WERI-Rb-1 (cell line): ENCODE data around the gene MYH7.

Experiments
- DNase-seq: peaks from one replicate; pipeline ENCODE4 v3.0.0-alpha.2; 2020
- H3K27ac ChIP-seq: fragments of 250-450 bp; sonication (Bioruptor Pico); 2 replicates; pipeline ENCODE4 v1.5.1; 2020; ENCODE audit warnings: mild to moderate bottlenecking, moderate library complexity
- H3K27me3 ChIP-seq: fragments of 250-450 bp; sonication (Bioruptor Pico); 2 replicates; pipeline ENCODE4 v1.5.1; 2021; ENCODE audit warnings: mild to moderate bottlenecking, low read depth, moderate library complexity; ENCODE audit not compliant: insufficient read depth, severe bottlenecking
- H3K36me3 ChIP-seq: fragments of 250-450 bp; sonication (Bioruptor Pico); 2 replicates; pipeline ENCODE4 v1.5.1; 2020; ENCODE audit warnings: mild to moderate bottlenecking, moderate library complexity
- H3K4me3 ChIP-seq: 2 replicates; pipeline ENCODE4 v1.5.1; 2011; ENCODE audit warnings: low read depth, mild to moderate bottlenecking, control low read depth, low read length
- H3K9me3 ChIP-seq: fragments of 250-450 bp; sonication (Bioruptor Pico); 2 replicates; pipeline ENCODE4 v1.5.1; 2021; ENCODE audit warnings: mild to moderate bottlenecking, moderate library complexity; ENCODE audit not compliant: severe bottlenecking
- TF ChIP-seq, protein P1 (sequence below): IDR thresholded peaks from 2 replicates; pipeline ENCODE4 v1.5.1; 2011; ENCODE audit warnings: low read depth, mild to moderate bottlenecking, control low read depth, inconsistent platforms, low read length

The MYH7 gene

GRCh38 chr14:23405516-23406025, 29.9 kb downstream of the MYH7 start:
- DNase-seq, result no peak
- H3K27ac ChIP-seq, result no peak overlapping the region
- no peaks in the 10 kb centered on the region for H3K9me3 ChIP-seq
- TF ChIP-seq, protein P1, sequence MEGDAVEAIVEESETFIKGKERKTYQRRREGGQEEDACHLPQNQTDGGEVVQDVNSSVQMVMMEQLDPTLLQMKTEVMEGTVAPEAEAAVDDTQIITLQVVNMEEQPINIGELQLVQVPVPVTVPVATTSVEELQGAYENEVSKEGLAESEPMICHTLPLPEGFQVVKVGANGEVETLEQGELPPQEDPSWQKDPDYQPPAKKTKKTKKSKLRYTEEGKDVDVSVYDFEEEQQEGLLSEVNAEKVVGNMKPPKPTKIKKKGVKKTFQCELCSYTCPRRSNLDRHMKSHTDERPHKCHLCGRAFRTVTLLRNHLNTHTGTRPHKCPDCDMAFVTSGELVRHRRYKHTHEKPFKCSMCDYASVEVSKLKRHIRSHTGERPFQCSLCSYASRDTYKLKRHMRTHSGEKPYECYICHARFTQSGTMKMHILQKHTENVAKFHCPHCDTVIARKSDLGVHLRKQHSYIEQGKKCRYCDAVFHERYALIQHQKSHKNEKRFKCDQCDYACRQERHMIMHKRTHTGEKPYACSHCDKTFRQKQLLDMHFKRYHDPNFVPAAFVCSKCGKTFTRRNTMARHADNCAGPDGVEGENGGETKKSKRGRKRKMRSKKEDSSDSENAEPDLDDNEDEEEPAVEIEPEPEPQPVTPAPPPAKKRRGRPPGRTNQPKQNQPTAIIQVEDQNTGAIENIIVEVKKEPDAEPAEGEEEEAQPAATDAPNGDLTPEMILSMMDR, result no peak
- H3K4me3 ChIP-seq, result no peak overlapping the region
- H3K27me3 ChIP-seq, result no peaks in the 10 kb centered on the region
- no peaks in the 10 kb centered on the region for H3K36me3 ChIP-seq

DNA sequence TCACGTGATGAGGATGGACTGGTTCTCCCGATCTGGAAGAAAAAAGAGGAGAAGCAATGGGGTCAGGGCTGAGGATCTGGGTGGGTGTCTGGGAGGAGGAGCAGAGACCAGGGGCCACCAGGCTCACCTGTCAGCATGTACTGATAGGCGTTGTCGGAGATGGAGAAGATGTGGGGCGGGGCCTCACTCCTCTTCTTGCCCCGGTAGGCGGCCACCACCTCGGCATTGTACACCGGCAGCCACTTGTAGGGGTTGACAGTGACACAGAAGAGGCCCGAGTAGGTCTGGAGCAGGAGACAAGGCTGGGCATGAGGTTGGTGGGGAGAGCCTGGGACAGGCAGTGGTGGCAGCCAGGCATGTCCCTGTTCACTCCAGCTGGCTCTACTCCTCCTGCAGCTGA, 30.4 kb downstream of the MYH7 start:
- TF ChIP-seq, protein P1, result no peak
- DNase-seq, result no peak
- H3K27ac ChIP-seq, result no peak overlapping the region
- no peaks in the 10 kb centered on the region for H3K9me3 ChIP-seq
- no peaks in the 10 kb centered on the region for H3K36me3 ChIP-seq
- no peaks in the 10 kb centered on the region for H3K27me3 ChIP-seq
- no peak overlapping the region for H3K4me3 ChIP-seq

DNA sequence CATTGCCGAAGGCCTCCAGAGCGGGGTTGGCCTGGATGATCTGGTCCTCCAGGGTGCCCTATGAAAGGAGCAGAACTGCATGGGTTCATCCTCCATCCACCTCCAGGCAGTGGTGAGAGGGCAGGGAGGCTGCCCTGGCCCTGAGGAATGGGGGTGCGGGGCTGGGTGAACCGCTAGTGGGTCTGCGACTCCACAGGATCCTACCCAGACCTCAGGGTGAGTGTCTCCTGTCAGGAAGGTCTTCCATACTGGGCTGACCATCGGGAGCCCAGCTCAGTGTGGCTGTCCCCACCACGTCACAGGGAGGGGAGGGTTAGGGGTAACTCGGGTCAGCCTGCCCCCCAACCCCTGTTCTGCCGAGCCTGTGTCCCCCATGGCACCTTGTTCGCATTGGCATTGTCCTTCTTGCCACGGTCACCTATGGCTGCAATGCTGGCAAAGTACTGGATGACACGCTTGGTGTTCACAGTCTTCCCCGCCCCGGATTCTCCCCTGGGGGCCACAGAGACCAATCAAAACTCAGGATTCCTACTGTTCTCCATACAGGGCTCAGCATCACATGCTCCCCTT, 31.0 kb downstream of the MYH7 start:
- no peaks in the 10 kb centered on the region for H3K9me3 ChIP-seq
- H3K27me3 ChIP-seq, result no peaks in the 10 kb centered on the region
- DNase-seq, result no peak
- no peaks in the 10 kb centered on the region for H3K36me3 ChIP-seq
- TF ChIP-seq, protein P1, result no peak
- H3K27ac ChIP-seq, result no peak overlapping the region
- H3K4me3 ChIP-seq, result no peak overlapping the region

- no peak for DNase-seq
- H3K36me3 ChIP-seq, result no peaks in the 10 kb centered on the region
- TF ChIP-seq, protein P1, result no peak
- H3K27ac ChIP-seq, result no peak overlapping the region
- H3K27me3 ChIP-seq, result no peaks in the 10 kb centered on the region
- H3K9me3 ChIP-seq, result no peaks in the 10 kb centered on the region
- H3K4me3 ChIP-seq, result no peak overlapping the region
Observed at GRCh38 chr14:23403908-23404307, 31.6 kb downstream of the MYH7 start.

GRCh38 chr14:23403139-23403438, 32.4 kb downstream of the MYH7 start:
- H3K27ac ChIP-seq, result no peak overlapping the region
- TF ChIP-seq, protein P1, result no peak
- no peaks in the 10 kb centered on the region for H3K9me3 ChIP-seq

More at GRCh38 chr14:23403139-23403438, 32.4 kb downstream of the MYH7 start:
- H3K36me3 ChIP-seq, result no peaks in the 10 kb centered on the region
- H3K4me3 ChIP-seq, result no peak overlapping the region
- no peaks in the 10 kb centered on the region for H3K27me3 ChIP-seq
- DNase-seq, result no peak
